CD4-positive, alpha-beta T cell treated with Interleukin-6 for 4 hours (primary cell): Measurements from ENCODE around the gene FCGR3A.
"Not testable (repeated sequence)": the region's sequence is repeated elsewhere in the genome, so short reads cannot be mapped to it uniquely, and the experiment has no call there.

Experiments
- DNase-seq: peaks from one replicate; pipeline ENCODE4 v3.0.0-alpha.2; 2020; ENCODE audit warnings: mixed read lengths

FCGR3A gene

GRCh38 chr1:161549652-161550051 is at the start of gene FCGR3A:
TSS of gene FCGR3A (minus strand) at chr1:161549818. CDS start at chr1:161549736, 82 bp downstream.
- no peak for DNase-seq

DNA sequence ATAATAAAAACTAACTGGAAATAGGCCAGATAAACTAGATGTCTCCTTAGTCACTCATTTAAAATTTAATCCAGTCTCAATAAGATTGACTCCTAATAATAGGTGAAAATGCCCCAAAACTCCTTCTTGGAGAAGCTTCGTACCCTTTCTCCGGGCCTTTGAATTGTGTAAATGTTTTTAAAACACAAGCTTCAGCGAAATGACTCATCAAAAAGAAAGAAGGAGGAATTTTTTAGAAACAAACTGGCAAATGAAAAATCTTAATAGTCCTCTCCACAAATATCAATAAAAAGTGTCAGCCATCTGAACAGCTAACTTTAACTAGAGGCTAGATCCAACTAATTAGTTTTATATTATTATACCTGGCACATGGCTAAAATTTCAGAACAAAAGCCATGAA is 47.5 kb upstream of the FCGR3A start:
- not testable (repeated sequence) for DNase-seq

DNA sequence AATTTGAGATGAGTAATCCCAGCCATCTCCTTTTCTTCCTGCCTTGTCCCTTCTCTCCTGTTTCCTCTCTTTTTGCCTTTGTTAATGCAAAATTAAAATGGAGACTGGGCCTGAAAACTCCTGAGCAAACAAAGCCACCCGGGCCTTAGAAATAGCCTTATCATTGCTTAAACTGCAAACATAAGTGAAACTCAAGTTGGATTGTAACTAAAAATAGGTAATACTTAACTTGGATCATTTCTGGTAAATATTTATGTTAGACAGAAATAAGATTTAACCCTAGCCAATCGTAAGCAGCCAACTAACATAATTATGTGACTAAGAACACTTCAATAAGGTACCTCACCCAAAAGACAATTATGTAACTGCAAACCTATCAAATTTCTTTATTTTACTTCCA is 46.0 kb upstream of the FCGR3A start:
- DNase-seq, result not testable (repeated sequence)

DNA sequence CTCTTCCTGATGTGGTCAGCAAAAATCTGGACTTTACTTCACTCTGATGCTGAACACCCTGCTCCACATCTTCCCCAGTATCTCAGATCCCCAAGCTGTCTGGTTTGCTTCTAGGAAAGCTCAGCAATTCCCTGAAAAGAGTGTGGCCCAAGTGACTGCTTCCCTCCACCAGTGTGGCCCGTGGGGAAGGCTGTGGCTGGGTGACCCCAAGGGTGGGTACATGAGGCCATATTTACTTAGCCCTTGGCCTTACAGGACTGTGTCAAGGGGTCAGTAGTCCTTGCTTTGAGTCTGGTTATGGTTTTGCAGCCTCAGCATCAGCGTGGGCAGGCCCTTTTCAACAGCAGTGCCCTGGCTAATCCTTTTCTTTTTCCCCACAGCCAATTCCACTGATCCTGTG is 45.6 kb upstream of the FCGR3A start:
- DNase-seq, result not testable (repeated sequence)

DNA sequence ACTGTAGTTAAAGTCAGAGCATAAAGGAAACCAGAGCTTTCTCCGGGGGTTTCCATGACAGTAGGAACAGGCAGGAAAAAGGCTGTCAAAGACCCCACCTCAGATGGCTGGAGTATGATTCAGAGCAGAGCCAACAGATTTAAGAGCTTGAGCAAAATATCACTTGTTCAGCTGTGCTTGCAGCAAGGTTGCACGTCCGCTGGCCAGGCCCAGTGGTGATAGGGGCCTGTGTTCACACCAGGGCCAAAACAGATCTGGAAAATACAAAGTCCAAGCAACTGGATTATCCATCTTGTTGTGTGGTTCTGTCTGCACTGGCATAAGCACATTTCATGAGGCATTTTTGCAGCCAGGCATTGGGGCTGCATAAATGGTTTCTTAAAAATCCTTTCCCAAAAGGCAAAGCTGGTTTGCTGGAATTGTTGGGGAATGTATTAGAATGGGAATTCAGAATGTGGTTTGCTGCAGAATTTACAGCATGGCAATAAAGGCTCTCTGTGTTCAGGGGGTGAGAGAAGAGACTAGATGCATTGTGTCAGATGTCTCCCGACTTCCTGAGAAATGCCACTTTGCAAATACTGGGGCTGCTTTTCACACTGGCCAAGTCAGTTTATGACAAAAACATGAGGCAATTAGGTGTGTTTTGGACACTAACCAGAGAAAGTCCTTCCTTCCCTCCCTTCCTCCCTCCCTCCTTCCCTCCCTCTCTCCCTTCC is 44.8 kb upstream of the FCGR3A start:
- DNase-seq, result not testable (repeated sequence)

DNA sequence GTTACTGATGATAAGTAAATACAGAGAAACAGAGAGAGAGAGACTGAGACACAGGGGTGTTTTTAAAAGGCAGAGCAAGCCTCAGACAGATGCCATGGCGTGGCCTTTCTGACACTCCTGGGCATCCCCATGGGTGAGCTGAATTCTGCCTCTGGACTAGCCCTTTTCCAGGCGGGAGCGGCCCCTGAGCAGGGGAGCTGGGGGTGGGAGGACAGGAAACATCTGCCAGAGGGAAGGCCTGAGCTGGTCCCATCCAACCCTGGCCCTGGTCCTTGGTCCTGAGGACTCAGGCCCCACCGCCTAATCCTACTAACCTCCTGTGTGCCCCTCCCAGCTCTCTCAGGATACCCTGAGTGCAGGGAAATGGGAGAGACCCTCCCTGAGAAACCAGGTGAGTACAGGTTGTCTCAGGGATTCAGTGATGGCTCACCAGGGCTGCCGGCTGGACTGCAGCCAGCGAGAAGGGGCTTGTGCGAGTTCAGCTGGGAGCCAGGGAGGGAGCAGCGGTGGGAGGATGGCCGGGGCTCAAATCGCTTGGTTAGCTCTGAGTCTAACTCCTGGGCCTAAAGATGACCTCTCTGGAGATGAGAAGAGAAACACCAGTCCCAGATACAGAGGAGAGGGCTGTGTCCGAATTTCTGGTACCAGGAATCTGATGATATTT is 43.6 kb upstream of the FCGR3A start:
- DNase-seq, result not testable (repeated sequence)

GRCh38 chr1:161592586-161592985 is 43.0 kb upstream of the FCGR3A start:
- not testable (repeated sequence) for DNase-seq

- not testable (repeated sequence) for DNase-seq
Measured at GRCh38 chr1:161589920-161590319, 40.3 kb upstream of the FCGR3A start.

- not testable (repeated sequence) for DNase-seq
Measured at GRCh38 chr1:161589365-161589764, 39.7 kb upstream of the FCGR3A start.

DNA sequence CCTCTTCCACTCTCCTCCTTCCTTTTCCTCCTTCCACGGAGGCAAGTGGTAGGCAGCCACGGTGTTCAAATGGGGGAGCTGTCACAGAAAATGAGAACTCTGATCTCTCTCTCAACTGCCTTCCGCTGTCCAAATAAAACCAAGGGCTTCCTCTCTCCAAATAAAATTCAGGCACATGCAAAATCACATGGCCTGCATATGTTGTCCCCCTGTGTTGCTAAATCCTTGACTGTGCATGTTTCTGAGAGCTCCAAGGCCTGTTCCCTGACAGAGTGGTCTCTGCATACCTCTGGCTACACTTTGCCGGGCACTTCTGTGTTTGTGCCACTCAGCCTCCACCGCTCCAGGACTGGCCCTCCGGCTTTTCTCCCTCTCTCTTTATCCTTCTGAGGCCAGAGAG is 39.0 kb upstream of the FCGR3A start:
- not testable (repeated sequence) for DNase-seq

GRCh38 chr1:161582882-161583281 is 33.3 kb upstream of the FCGR3A start:
- not testable (repeated sequence) for DNase-seq

- DNase-seq, result not testable (repeated sequence)
Measured at GRCh38 chr1:161580879-161581537, 31.4 kb upstream of the FCGR3A start.

DNA sequence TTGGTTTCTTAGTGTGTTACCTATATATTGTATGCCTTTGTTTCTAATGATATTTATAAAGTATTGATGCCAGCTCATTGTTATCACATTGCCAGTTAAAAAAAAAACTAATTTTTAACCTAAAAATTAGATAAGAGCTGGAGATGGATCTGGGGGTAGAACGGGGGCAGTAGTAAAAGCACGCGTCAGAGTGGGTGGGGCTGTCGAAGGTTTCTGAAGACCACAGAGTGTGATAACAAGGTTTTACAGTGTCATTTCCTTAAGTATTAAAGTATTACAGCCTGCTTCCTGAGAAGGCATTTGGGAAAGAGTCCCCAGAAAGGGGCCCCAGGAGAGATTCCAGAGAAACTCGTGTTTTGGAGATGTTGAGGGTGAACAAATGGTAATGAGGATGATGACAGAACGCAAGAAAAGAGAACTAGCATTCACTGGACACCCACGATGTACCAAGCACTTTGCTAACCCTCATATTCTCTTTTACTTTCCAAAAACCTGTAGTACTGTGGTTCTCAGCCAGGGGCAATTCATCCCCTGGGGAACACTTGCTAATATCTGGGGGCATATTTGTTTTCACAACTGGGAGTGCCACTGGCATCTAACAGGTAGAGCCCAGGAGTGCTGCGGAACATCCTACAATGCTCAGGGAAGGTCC is 30.4 kb upstream of the FCGR3A start:
- DNase-seq, result not testable (repeated sequence)

DNA sequence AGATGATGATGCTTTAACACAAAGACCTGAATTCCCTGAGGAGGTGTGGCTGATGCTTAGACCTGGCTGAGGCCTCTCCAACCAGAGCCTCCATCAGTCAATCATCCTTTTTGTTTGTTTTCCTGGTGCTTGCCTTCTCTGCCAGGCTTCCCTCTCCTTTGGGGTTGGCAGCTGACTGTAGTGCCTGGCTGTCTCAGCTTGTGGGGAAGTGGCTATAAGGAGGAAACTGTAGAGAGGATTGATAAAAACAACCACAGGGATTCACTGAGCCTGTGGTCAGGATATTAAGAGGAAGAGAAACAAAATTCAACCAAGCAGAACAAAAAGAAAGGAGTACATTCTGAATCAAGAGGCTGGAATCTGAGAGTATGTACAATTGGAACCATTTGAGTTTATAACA is 27.1 kb upstream of the FCGR3A start:
- not testable (repeated sequence) for DNase-seq

- DNase-seq, result not testable (repeated sequence)
Measured at GRCh38 chr1:161571703-161572102, 22.1 kb upstream of the FCGR3A start.

GRCh38 chr1:161566602-161566960 is 17.0 kb upstream of the FCGR3A start:
- DNase-seq, result not testable (repeated sequence)

DNA sequence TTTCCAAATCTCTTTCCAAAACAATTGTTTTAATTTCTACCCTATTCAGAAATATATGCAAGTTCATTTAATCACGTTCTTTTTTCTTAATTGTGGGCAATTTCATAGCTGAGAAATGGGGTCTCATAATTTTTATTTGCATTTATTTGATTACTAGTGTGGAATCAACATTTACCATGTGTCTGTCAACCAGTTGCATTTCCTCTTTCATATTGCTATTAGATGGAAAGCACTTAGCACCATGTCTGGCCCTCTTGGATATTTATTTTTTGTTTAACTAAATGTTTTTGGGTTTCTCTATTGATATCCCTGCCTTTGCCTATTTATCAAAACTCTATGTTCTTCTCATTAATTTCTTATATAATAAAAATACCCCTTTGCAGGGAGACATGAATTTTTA is 13.9 kb upstream of the FCGR3A start:
- not testable (repeated sequence) for DNase-seq

GRCh38 chr1:161562441-161562840 is 12.8 kb upstream of the FCGR3A start:
- not testable (repeated sequence) for DNase-seq

GRCh38 chr1:161560960-161561715 is 11.5 kb upstream of the FCGR3A start:
- DNase-seq, result not testable (repeated sequence)

- not testable (repeated sequence) for DNase-seq
Measured at GRCh38 chr1:161557506-161558450, 8.2 kb upstream of the FCGR3A start.

DNA sequence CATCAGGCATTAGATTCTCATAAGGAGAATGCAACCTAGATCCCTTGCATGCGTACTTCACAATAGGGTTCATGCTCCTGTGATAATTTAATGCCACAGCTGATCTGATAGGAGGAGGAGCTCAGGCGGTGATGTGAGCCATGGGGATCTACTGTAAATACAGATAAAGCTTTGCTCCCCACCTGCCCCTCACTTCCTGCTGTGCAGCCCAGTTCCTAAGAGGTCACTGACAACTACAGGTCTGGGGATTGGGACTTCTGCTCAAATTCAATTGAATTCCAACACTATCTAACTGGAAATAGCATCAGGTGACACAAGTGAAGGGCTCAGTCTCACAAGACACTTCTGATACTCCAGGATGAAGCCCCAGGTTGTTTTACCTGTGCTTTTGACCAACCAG is 7.4 kb upstream of the FCGR3A start:
- DNase-seq, result not testable (repeated sequence)
